Breast epithelium (tissue), 3 donors: ENCODE data around the gene SEC14L1.

ENCODE experiments used
- CTCF ChIP-seq, 3 donors: fragments of 450-650 bp; IDR thresholded peaks; one replicate each; pipeline ENCODE4 v1.5.1; 2016 to 2017; ENCODE audit warnings: antibody characterized with exemption in 3 of 3, mild to moderate bottlenecking in 3 of 3, moderate library complexity in 3 of 3
- POLR2A ChIP-seq: fragments of 450-650 bp; IDR thresholded peaks from one replicate; pipeline ENCODE4 v1.6.1; 2016; ENCODE audit warnings: antibody characterized with exemption, mild to moderate bottlenecking, moderate library complexity
- POLR2AphosphoS5 ChIP-seq, 3 donors: sonication (generic); formaldehyde crosslinking; IDR thresholded peaks; one replicate each; pipeline ENCODE4 v1.6.1; 2017; ENCODE audit warnings: antibody characterized with exemption in 3 of 3

DNA sequence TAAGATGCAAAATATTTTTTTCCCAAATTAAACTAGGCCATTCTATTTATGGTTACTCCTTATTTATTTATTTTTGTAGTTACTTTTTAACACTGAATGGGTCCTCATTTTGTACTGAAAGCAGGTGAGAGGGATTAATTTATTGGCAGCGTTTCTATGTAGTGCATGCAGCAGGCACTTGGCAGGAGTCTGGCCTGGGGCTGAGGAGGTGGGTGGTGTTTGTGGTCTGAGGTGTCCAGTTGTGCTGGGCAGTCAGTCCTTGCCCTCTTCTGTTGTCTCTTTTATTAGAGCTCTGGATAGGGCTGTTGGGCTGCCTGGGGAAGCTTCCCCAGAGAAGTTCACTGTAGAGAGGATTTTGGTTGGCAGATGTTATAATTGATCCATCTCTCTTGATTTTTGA, 12.7 kb downstream of the SEC14L1 start:
- TF ChIP-seq CTCF (IDR thresholded peaks at IDR 0.05) (no peak), POLR2A (no peak), POLR2AphosphoS5 (IDR thresholded peaks at IDR 0.05) (no peak)
